Measurements from ENCODE around the gene DCTN1. TPM values are rescaled to one million over a fixed set of nuclear protein-coding genes. Genes with fewer than 3 reads are reported as not detected.

The DCTN1 gene
- polyA plus RNA-seq, 3 donors, result 135 to 169 (median 151) TPM

DNA sequence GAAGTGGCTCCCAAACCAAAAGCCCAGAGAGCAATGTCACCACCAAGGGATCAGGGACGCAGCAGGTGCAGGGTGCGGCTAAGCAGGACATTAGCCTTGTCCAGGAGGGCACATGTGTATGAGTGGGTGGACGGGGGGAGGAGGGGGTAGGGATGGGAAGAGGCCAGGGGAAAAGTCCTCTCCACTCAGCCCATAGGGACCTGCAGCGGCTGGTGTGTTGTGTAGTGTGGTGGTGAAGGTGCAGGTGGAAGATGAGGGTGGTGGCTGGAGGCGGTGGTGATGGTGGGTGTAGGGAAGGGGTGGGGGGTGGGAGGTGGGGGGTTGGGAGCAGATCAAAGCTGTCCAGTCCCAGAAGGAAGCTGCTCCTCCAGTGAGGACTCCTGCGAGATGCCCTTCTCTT is 37.7 kb upstream of the DCTN1 start:
- DNase-seq (ENCODE audit: extremely low read depth in 1 of 11, low read depth in 9 of 11, low spot score in 4 of 11), result no peak

GRCh38 chr2:74417197-74417596 is 37.1 kb upstream of the DCTN1 start:
- DNase-seq (ENCODE audit: extremely low read depth in 1 of 11, low read depth in 9 of 11, low spot score in 4 of 11), result no peak

DNA sequence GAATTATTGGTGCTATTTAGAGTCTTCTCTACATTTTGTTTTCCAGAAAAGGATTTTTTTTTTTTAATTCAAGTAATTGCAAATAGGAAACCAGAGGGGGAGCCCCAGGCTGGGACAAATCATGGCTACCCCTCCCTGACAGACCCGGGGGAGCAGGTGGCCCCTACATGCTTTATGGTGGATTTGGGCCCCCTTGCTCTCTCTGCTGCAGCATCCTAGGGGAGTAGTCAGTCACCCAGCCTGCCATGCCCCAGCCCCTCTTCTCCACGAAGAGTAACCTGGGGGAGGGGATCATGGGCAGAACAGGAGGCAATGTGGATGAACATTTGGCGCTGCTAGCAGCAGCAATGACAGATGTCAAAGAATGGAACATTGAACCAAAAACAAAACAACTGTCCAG is 36.7 kb upstream of the DCTN1 start:
- no peak for DNase-seq (ENCODE audit: extremely low read depth in 1 of 11, low read depth in 9 of 11, low spot score in 4 of 11)

- no peak for DNase-seq (ENCODE audit: extremely low read depth in 1 of 11, low read depth in 9 of 11, low spot score in 4 of 11)
Observed at GRCh38 chr2:74415762-74416395, 35.8 kb upstream of the DCTN1 start.

- DNase-seq (ENCODE audit: extremely low read depth in 1 of 11, low read depth in 9 of 11, low spot score in 4 of 11), result peak in 4 of 11 donors; percentile 43 to 59 (median 51)
Observed at GRCh38 chr2:74414881-74415761, 35.0 kb upstream of the DCTN1 start.

GRCh38 chr2:74414441-74414840 is 34.3 kb upstream of the DCTN1 start:
- DNase-seq (ENCODE audit: extremely low read depth in 1 of 11, low read depth in 9 of 11, low spot score in 4 of 11), result no peak

- DNase-seq (ENCODE audit: extremely low read depth in 1 of 11, low read depth in 9 of 11, low spot score in 4 of 11), result no peak
Observed at GRCh38 chr2:74413001-74413698, 33.0 kb upstream of the DCTN1 start.

GRCh38 chr2:74407682-74408081 is 27.6 kb upstream of the DCTN1 start:
- DNase-seq (ENCODE audit: extremely low read depth in 1 of 11, low read depth in 9 of 11, low spot score in 4 of 11), result no peak

GRCh38 chr2:74406035-74406434 is 25.9 kb upstream of the DCTN1 start:
- DNase-seq (ENCODE audit: extremely low read depth in 1 of 11, low read depth in 9 of 11, low spot score in 4 of 11), result no peak

- no peak for DNase-seq (ENCODE audit: extremely low read depth in 1 of 11, low read depth in 9 of 11, low spot score in 4 of 11)
Observed at GRCh38 chr2:74401891-74402290, 21.8 kb upstream of the DCTN1 start.

GRCh38 chr2:74399785-74400184 is 19.7 kb upstream of the DCTN1 start:
- no peak for DNase-seq (ENCODE audit: extremely low read depth in 1 of 11, low read depth in 9 of 11, low spot score in 4 of 11)

DNA sequence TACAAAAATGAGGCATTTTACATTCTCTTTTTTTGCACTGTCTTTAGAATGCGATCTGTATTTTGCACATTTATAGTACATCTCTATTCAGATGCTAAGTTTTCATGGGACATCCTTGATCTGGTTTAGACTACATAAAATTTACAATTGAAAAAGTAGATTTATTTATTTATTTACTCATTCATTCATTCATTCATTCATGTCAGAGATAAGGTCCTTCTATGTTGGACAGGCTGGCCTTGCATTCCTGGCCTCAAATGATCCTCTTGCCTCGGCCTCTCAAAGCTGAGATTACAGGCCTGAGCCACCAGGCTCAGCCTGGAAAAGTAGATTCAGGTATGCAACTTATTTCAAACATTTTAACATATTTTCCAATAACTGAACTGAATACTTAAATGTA is 16.0 kb upstream of the DCTN1 start:
- DNase-seq (ENCODE audit: extremely low read depth in 1 of 11, low read depth in 9 of 11, low spot score in 4 of 11), result no peak

GRCh38 chr2:74393525-74393924 is 13.4 kb upstream of the DCTN1 start:
- no peak for DNase-seq (ENCODE audit: extremely low read depth in 1 of 11, low read depth in 9 of 11, low spot score in 4 of 11)

DNA sequence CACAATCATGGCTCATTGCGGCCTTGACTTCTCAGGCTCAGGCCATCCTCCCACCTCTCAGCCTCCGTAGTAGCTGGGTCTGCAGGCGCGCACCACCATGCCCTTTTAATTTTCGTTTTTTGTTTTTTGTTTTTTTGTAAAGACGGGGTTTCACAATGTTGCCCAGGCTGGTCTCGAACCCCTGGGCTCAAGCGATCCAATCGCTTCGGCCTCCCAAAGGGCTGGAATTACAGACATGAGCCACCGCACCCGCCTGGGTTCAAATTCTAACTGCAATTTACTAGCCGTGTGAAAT is 12.3 kb upstream of the DCTN1 start:
- no peak for DNase-seq (ENCODE audit: extremely low read depth in 1 of 11, low read depth in 9 of 11, low spot score in 4 of 11)

- peak; percentile 79 to 96 (median 89) for DNase-seq (ENCODE audit: extremely low read depth in 1 of 11, low read depth in 9 of 11, low spot score in 4 of 11)
Observed at GRCh38 chr2:74391580-74392448, 11.7 kb upstream of the DCTN1 start.

GRCh38 chr2:74391209-74391579 is 11.1 kb upstream of the DCTN1 start:
- DNase-seq (ENCODE audit: extremely low read depth in 1 of 11, low read depth in 9 of 11, low spot score in 4 of 11), result peak in 1 of 11 donors; percentile 37

DNA sequence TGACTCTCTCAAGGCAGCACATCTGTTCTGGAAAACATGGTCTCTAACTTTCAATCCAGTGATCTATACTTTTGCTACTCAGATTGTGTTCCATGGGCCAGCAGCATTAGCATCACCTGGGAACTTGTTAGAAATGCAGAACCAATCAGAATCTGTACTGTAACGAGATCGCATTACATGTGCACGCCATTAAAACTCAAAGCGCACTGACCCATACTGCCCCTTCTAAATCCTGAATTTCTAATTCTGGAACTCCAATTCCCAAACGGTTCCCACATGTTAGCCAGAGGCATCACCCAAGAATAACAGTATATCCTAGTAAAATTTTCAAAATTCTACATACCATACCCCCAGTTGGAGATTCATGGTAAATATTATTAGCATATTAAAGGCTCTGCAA is 10.5 kb upstream of the DCTN1 start:
- no peak for DNase-seq (ENCODE audit: extremely low read depth in 1 of 11, low read depth in 9 of 11, low spot score in 4 of 11)

- no peak for DNase-seq (ENCODE audit: extremely low read depth in 1 of 11, low read depth in 9 of 11, low spot score in 4 of 11)
Observed at GRCh38 chr2:74387346-74387745, 7.2 kb upstream of the DCTN1 start.

DNA sequence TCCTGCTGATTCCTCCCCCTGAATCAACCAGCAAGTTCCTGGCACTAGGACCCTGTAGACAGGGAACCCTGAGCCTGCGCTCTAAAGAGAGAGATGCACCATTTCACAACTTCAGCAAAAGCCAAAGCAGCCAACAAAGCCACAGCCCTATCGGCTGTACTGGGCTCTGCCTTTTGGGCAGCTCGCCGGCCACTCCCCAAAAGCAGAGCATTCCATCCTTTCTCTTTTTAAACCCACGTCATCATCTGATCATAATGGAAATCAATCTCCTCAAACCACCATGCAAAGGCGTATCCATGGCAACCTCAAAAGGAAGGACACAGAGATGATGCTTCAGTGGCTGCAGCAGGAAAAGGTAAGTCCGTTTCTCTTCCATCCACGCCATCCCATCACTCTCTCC is 5.3 kb upstream of the DCTN1 start:
- DNase-seq (ENCODE audit: extremely low read depth in 1 of 11, low read depth in 9 of 11, low spot score in 4 of 11), result no peak
